Activated naive CD4-positive, alpha-beta T cell treated with anti-CD3 and anti-CD28 coated beads, Interleukin-2, amount 50 U/mL, for 24 hours (primary cell): ENCODE results near the gene ZNF503.
A peak's percentile ranks its signal among the peaks of the same experiment; 100 is the strongest.
"Not testable (repeated sequence)": the region's sequence is repeated elsewhere in the genome, so short reads cannot be mapped to it uniquely, and the experiment has no call there.

Experiments
- H3K27ac Mint-ChIP-seq: one replicate; pipeline ENCODE4 v1.8.0; 2021; ENCODE audit warnings: mild to moderate bottlenecking, mixed read lengths
- H3K27me3 Mint-ChIP-seq: one replicate; pipeline ENCODE4 v1.8.0; 2021; ENCODE audit warnings: mixed read lengths
- H3K36me3 Mint-ChIP-seq: one replicate; pipeline ENCODE4 v1.8.0; 2021; ENCODE audit warnings: mixed read lengths
- H3K4me1 Mint-ChIP-seq: one replicate; pipeline ENCODE4 v1.8.0; 2021; ENCODE audit warnings: mixed read lengths
- H3K4me3 Mint-ChIP-seq: one replicate; pipeline ENCODE4 v1.8.0; 2021; ENCODE audit warnings: mild to moderate bottlenecking, mixed read lengths
- H3K9me3 Mint-ChIP-seq: one replicate; pipeline ENCODE4 v1.8.0; 2021; ENCODE audit warnings: mixed read lengths

The ZNF503 gene

GRCh38 chr10:75395066-75395931, 6.3 kb downstream of the ZNF503 start:
- no peaks in the 10 kb centered on the region for H3K9me3 Mint-ChIP-seq
- H3K4me3 Mint-ChIP-seq, result peak overlapping the region; percentile 55
- no peak overlapping the region for H3K27ac Mint-ChIP-seq
- H3K4me1 Mint-ChIP-seq, result peaks cover 10% of the 10 kb centered on the region
- peaks cover 45% of the 10 kb centered on the region for H3K27me3 Mint-ChIP-seq
- H3K36me3 Mint-ChIP-seq, result peaks cover 1% of the 10 kb centered on the region

GRCh38 chr10:75394221-75394620, 7.3 kb downstream of the ZNF503 start:
- Mint-ChIP-seq H3K36me3 (peaks cover 1% of the 10 kb centered on the region), H3K27me3 (peaks cover 44% of the 10 kb centered on the region), H3K4me3 (no peak overlapping the region), H3K9me3 (no peaks in the 10 kb centered on the region), H3K27ac (no peak overlapping the region), H3K4me1 (peaks cover 8% of the 10 kb centered on the region)

- no peak overlapping the region for H3K27ac Mint-ChIP-seq
- H3K4me3 Mint-ChIP-seq, result no peak overlapping the region
- H3K4me1 Mint-ChIP-seq, result peaks cover 8% of the 10 kb centered on the region
- H3K9me3 Mint-ChIP-seq, result no peaks in the 10 kb centered on the region
- peaks cover 37% of the 10 kb centered on the region for H3K27me3 Mint-ChIP-seq
- peaks cover 1% of the 10 kb centered on the region for H3K36me3 Mint-ChIP-seq
Observed at GRCh38 chr10:75392744-75393143, 8.8 kb downstream of the ZNF503 start.

- Mint-ChIP-seq H3K4me3 (no peak overlapping the region), H3K9me3 (no peaks in the 10 kb centered on the region), H3K4me1 (peaks cover 8% of the 10 kb centered on the region), H3K27ac (no peak overlapping the region), H3K36me3 (peaks cover 1% of the 10 kb centered on the region), H3K27me3 (peaks cover 36% of the 10 kb centered on the region)
Observed at GRCh38 chr10:75392271-75392670, 9.3 kb downstream of the ZNF503 start.

GRCh38 chr10:75390178-75390577, 11.4 kb downstream of the ZNF503 start:
- peaks cover 8% of the 10 kb centered on the region for H3K4me1 Mint-ChIP-seq
- H3K4me3 Mint-ChIP-seq, result no peak overlapping the region
- peaks cover 34% of the 10 kb centered on the region for H3K27me3 Mint-ChIP-seq
- H3K36me3 Mint-ChIP-seq, result peaks cover 1% of the 10 kb centered on the region
- H3K27ac Mint-ChIP-seq, result peak overlapping the region; percentile 44
- no peaks in the 10 kb centered on the region for H3K9me3 Mint-ChIP-seq

- no peaks in the 10 kb centered on the region for H3K36me3 Mint-ChIP-seq
- no peaks in the 10 kb centered on the region for H3K9me3 Mint-ChIP-seq
- H3K27me3 Mint-ChIP-seq, result peaks cover 18% of the 10 kb centered on the region
- no peak overlapping the region for H3K4me3 Mint-ChIP-seq
- H3K27ac Mint-ChIP-seq, result no peak overlapping the region
- H3K4me1 Mint-ChIP-seq, result no peaks in the 10 kb centered on the region
Observed at GRCh38 chr10:75388082-75388481, 13.5 kb downstream of the ZNF503 start.

- Mint-ChIP-seq H3K4me1 (no peaks in the 10 kb centered on the region), H3K27me3 (peaks cover 7% of the 10 kb centered on the region), H3K27ac (no peak overlapping the region), H3K4me3 (no peak overlapping the region), H3K9me3 (no peaks in the 10 kb centered on the region), H3K36me3 (no peaks in the 10 kb centered on the region)
Observed at GRCh38 chr10:75386128-75386527, 15.4 kb downstream of the ZNF503 start.

- no peaks in the 10 kb centered on the region for H3K4me1 Mint-ChIP-seq
- H3K4me3 Mint-ChIP-seq, result no peak overlapping the region
- H3K36me3 Mint-ChIP-seq, result no peaks in the 10 kb centered on the region
- H3K27me3 Mint-ChIP-seq, result no peaks in the 10 kb centered on the region
- H3K27ac Mint-ChIP-seq, result no peak overlapping the region
- no peaks in the 10 kb centered on the region for H3K9me3 Mint-ChIP-seq
Observed at GRCh38 chr10:75379817-75380216, 21.7 kb downstream of the ZNF503 start.

- Mint-ChIP-seq H3K4me1 (no peaks in the 10 kb centered on the region), H3K27me3 (peaks cover 2% of the 10 kb centered on the region), H3K4me3 (no peak overlapping the region), H3K36me3 (no peaks in the 10 kb centered on the region), H3K9me3 (no peaks in the 10 kb centered on the region), H3K27ac (no peak overlapping the region)
Observed at GRCh38 chr10:75379212-75379724, 22.3 kb downstream of the ZNF503 start.

GRCh38 chr10:75378379-75378778, 23.2 kb downstream of the ZNF503 start:
- Mint-ChIP-seq H3K4me3 (no peak overlapping the region), H3K27me3 (peaks cover 2% of the 10 kb centered on the region), H3K27ac (no peak overlapping the region), H3K4me1 (no peaks in the 10 kb centered on the region), H3K36me3 (no peaks in the 10 kb centered on the region), H3K9me3 (no peaks in the 10 kb centered on the region)

- Mint-ChIP-seq H3K27ac (no peak overlapping the region), H3K9me3 (no peaks in the 10 kb centered on the region), H3K36me3 (no peaks in the 10 kb centered on the region), H3K27me3 (peaks cover 2% of the 10 kb centered on the region), H3K4me3 (no peak overlapping the region), H3K4me1 (no peaks in the 10 kb centered on the region)
Observed at GRCh38 chr10:75377869-75378268, 23.7 kb downstream of the ZNF503 start.

GRCh38 chr10:75375838-75376237, 25.7 kb downstream of the ZNF503 start:
- Mint-ChIP-seq H3K27me3 (peaks cover 2% of the 10 kb centered on the region), H3K27ac (no peak overlapping the region), H3K9me3 (no peaks in the 10 kb centered on the region), H3K36me3 (no peaks in the 10 kb centered on the region), H3K4me1 (no peaks in the 10 kb centered on the region), H3K4me3 (no peak overlapping the region)

- peaks cover 10% of the 10 kb centered on the region for H3K9me3 Mint-ChIP-seq
- no peak overlapping the region for H3K4me3 Mint-ChIP-seq
- no peaks in the 10 kb centered on the region for H3K36me3 Mint-ChIP-seq
- peaks cover 6% of the 10 kb centered on the region for H3K27me3 Mint-ChIP-seq
- no peak overlapping the region for H3K27ac Mint-ChIP-seq
- no peaks in the 10 kb centered on the region for H3K4me1 Mint-ChIP-seq
Observed at GRCh38 chr10:75371010-75371409, 30.6 kb downstream of the ZNF503 start.

- not testable (repeated sequence) for H3K4me1 Mint-ChIP-seq, H3K4me3 Mint-ChIP-seq, H3K27me3 Mint-ChIP-seq, H3K27ac Mint-ChIP-seq, H3K36me3 Mint-ChIP-seq
- H3K9me3 Mint-ChIP-seq, result peaks cover 10% of the 10 kb centered on the region
Observed at GRCh38 chr10:75369838-75370237, 31.7 kb downstream of the ZNF503 start.

- no peak overlapping the region for H3K27ac Mint-ChIP-seq
- no peaks in the 10 kb centered on the region for H3K36me3 Mint-ChIP-seq
- H3K9me3 Mint-ChIP-seq, result peaks cover 10% of the 10 kb centered on the region
- peaks cover 9% of the 10 kb centered on the region for H3K27me3 Mint-ChIP-seq
- H3K4me1 Mint-ChIP-seq, result no peaks in the 10 kb centered on the region
- no peak overlapping the region for H3K4me3 Mint-ChIP-seq
Observed at GRCh38 chr10:75367901-75368300, 33.7 kb downstream of the ZNF503 start.

- Mint-ChIP-seq H3K4me3 (no peak overlapping the region), H3K4me1 (no peaks in the 10 kb centered on the region), H3K27ac (no peak overlapping the region), H3K27me3 (peaks cover 9% of the 10 kb centered on the region), H3K9me3 (peaks cover 10% of the 10 kb centered on the region), H3K36me3 (no peaks in the 10 kb centered on the region)
Observed at GRCh38 chr10:75367021-75367487, 34.5 kb downstream of the ZNF503 start.
